ENCODE data around the gene CEP63. TPM values are rescaled to one million over a fixed set of nuclear protein-coding genes. Genes with fewer than 3 reads are reported as not detected.
"Not testable (repeated sequence)": the region's sequence is repeated elsewhere in the genome, so short reads cannot be mapped to it uniquely, and the experiment has no call there.

CEP63 gene
- total RNA-seq, 1 experiment from 2014 or later: 37.4 TPM

- TF ChIP-seq CTCF (IDR thresholded peaks at IDR 0.05; ENCODE audit: unreplicated experiment): no peak
- BruUV-seq (replicated peaks): no TSS peak
- no peak overlapping the region for H3K4me3 Mint-ChIP-seq (ENCODE audit: low read depth, unreplicated experiment)
- H3K27me3 Mint-ChIP-seq (ENCODE audit: unreplicated experiment): peaks cover 92% of the 10 kb centered on the region
- H3K9me3 Mint-ChIP-seq (ENCODE audit: low read depth, unreplicated experiment): no peaks in the 10 kb centered on the region
- intact Hi-C loops (cut with micrococcal nuclease; ENCODE audit: unreplicated experiment): no loop called here
- no peaks in the 10 kb centered on the region for H3K36me3 Mint-ChIP-seq (ENCODE audit: insufficient read depth, unreplicated experiment)
- no peak overlapping the region for H3K27ac Mint-ChIP-seq (ENCODE audit: unreplicated experiment)
- DNase-seq: no peak
- no peaks in the 10 kb centered on the region for H3K4me1 Mint-ChIP-seq (ENCODE audit: low read depth, unreplicated experiment)
- CTCF ChIA-PET: no interaction called here
Measured at GRCh38 chr3:134594331-134594741, 108.5 kb downstream of the CEP63 start.

GRCh38 chr3:134594986-134595385 lies 109.1 kb downstream of the CEP63 start:
- H3K4me3 Mint-ChIP-seq (ENCODE audit: low read depth, unreplicated experiment); CTCF ChIA-PET; H3K27ac Mint-ChIP-seq (ENCODE audit: unreplicated experiment); BruUV-seq (replicated peaks); intact Hi-C loops (cut with micrococcal nuclease; ENCODE audit: unreplicated experiment); H3K36me3 Mint-ChIP-seq (ENCODE audit: insufficient read depth, unreplicated experiment); DNase-seq; H3K9me3 Mint-ChIP-seq (ENCODE audit: low read depth, unreplicated experiment); H3K4me1 Mint-ChIP-seq (ENCODE audit: low read depth, unreplicated experiment): not testable (repeated sequence)
- H3K27me3 Mint-ChIP-seq (ENCODE audit: unreplicated experiment): peaks cover 96% of the 10 kb centered on the region

GRCh38 chr3:134597390-134597970 lies 111.6 kb downstream of the CEP63 start:
- H3K4me1 Mint-ChIP-seq (ENCODE audit: low read depth, unreplicated experiment): no peaks in the 10 kb centered on the region
- DNase-seq: no peak
- no peak overlapping the region for H3K4me3 Mint-ChIP-seq (ENCODE audit: low read depth, unreplicated experiment)
- no TSS peak for BruUV-seq (replicated peaks)
- CTCF ChIA-PET: interaction anchor here (0.6 to 1.1 kb wide), 2 partner anchors 41 to 43 kb away, joined by 3 read pairs; no protein-coding TSS in a partner anchor
- no peaks in the 10 kb centered on the region for H3K36me3 Mint-ChIP-seq (ENCODE audit: insufficient read depth, unreplicated experiment)
- H3K27ac Mint-ChIP-seq (ENCODE audit: unreplicated experiment): no peak overlapping the region
- peaks cover 99% of the 10 kb centered on the region for H3K27me3 Mint-ChIP-seq (ENCODE audit: unreplicated experiment)
- intact Hi-C loops (cut with micrococcal nuclease; ENCODE audit: unreplicated experiment): no loop called here
- H3K9me3 Mint-ChIP-seq (ENCODE audit: low read depth, unreplicated experiment): no peaks in the 10 kb centered on the region
- TF ChIP-seq CTCF (IDR thresholded peaks at IDR 0.05; ENCODE audit: unreplicated experiment): no peak

- no TSS peak for BruUV-seq (replicated peaks)
Measured at GRCh38 chr3:134598763-134599545, 113.1 kb downstream of the CEP63 start.

More at GRCh38 chr3:134598763-134599545, 113.1 kb downstream of the CEP63 start:
- CTCF ChIA-PET: interaction anchor here (0.5 kb wide), 1 partner anchor 1340 kb away, joined by 3 read pairs; no protein-coding TSS in a partner anchor
- no peaks in the 10 kb centered on the region for H3K36me3 Mint-ChIP-seq (ENCODE audit: insufficient read depth, unreplicated experiment)
- H3K9me3 Mint-ChIP-seq (ENCODE audit: low read depth, unreplicated experiment): no peaks in the 10 kb centered on the region
- H3K4me3 Mint-ChIP-seq (ENCODE audit: low read depth, unreplicated experiment): no peak overlapping the region
- H3K27me3 Mint-ChIP-seq (ENCODE audit: unreplicated experiment): peaks cover 95% of the 10 kb centered on the region
- DNase-seq: no peak
- intact Hi-C loops (cut with micrococcal nuclease; ENCODE audit: unreplicated experiment): no loop called here
- H3K27ac Mint-ChIP-seq (ENCODE audit: unreplicated experiment): no peak overlapping the region
- no peaks in the 10 kb centered on the region for H3K4me1 Mint-ChIP-seq (ENCODE audit: low read depth, unreplicated experiment)
- TF ChIP-seq CTCF (IDR thresholded peaks at IDR 0.05; ENCODE audit: unreplicated experiment): no peak
